Measurements from ENCODE around the gene ITGA2B.

DNA sequence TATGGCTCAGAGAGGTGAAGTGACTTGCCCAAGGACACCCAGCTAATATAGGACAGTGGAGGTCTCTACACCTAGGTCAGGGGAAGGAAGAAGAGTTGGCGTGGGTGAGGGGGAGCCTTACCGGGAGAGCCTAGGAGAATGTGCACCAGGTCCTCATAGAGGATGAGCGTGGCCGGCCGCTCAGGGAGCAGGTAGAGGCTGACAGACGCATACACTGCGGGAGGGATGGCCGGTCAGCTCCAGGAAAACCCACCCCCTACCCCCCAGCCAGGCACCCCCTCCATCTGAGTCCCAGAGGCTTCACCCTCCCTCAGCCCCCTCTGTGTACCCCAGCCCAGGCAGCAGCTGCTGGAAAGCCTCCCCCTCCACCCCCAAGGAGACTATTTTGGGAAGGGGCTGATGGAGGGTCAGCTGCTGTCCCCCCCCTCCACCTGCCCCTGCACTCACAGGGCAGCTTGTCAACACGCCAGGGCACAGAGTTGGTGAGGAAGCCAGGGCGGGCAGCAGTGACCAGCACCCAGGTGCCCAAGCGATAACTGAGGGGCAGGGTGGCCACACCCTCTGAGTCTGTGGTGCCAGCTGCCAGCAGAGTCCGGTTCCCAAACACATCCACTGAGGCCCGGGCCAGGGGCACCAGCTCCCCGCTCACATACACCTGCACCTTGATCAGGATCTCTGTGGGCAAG, 29.8 kb downstream of the ITGA2B start:
- TF ChIP-seq, protein P1, sequence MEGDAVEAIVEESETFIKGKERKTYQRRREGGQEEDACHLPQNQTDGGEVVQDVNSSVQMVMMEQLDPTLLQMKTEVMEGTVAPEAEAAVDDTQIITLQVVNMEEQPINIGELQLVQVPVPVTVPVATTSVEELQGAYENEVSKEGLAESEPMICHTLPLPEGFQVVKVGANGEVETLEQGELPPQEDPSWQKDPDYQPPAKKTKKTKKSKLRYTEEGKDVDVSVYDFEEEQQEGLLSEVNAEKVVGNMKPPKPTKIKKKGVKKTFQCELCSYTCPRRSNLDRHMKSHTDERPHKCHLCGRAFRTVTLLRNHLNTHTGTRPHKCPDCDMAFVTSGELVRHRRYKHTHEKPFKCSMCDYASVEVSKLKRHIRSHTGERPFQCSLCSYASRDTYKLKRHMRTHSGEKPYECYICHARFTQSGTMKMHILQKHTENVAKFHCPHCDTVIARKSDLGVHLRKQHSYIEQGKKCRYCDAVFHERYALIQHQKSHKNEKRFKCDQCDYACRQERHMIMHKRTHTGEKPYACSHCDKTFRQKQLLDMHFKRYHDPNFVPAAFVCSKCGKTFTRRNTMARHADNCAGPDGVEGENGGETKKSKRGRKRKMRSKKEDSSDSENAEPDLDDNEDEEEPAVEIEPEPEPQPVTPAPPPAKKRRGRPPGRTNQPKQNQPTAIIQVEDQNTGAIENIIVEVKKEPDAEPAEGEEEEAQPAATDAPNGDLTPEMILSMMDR (conservative IDR thresholded peaks at IDR 0.05; ENCODE audit: low read depth, low read length) = no peak
- no peak for TF ChIP-seq EZH2 (IDR thresholded peaks at IDR 0.05; ENCODE audit: low read length, unreplicated experiment)

All from PC-3 (cell line).